HG03280 (cell line): Measurements from ENCODE around the gene MYO5B.
"Not testable (repeated sequence)": the region's sequence is repeated elsewhere in the genome, so short reads cannot be mapped to it uniquely, and the experiment has no call there.

Experiments
- ATAC-seq: cut with Tn5 transposase; IDR thresholded peaks from one replicate; pipeline ENCODE4 v1.9.1; 2021; ENCODE audit warnings: mild to moderate bottlenecking, moderate library complexity; ENCODE audit not compliant: unreplicated experiment

MYO5B gene

DNA sequence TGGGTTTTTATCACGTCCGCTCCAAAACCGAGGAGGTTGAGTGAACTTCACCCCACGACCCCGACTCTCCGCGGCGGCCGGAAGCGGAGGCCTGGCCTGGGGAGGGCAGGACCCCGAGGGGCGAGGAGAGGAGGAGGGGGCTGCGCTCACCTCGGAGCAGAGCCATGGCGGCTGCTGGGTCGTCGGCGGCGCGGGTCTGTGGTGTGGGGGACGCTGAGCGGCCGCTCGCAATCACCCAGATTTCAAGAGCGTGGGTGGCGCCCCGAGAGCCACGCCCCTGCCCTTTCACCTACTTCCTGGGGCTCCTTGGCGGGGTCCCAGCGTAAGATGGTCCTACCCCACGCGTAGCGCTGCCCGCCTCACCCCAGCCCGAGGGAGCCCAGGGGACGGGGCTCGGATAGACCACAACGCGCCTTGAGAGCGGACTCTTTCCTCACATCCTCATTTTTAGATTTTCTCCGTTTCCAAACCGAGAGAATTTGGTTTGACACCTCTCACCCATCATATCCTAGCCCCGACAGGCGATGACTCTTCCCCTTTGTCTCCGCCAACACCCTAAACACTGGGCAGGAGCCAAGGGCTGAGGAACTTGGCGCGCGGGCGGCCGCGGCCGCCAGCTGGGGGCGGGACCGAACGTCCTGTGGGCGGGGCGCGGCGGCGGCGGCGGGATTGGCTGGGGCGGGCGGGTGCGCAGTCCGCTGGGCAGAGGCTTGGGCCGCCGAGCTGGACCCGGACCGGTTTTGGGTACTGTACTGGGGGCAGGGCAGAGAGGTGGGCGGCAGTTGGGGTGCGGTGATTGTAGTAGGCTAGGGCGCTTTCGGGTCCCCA, 381.4 kb downstream of the MYO5B start, which contains the start of gene ACAA2:
ACAA2 (minus strand) TSS at position 215 of the 828 bp plus-strand sequence; CDS start at position 166, 49 bp downstream.
- ATAC-seq, result peak; percentile 89

DNA sequence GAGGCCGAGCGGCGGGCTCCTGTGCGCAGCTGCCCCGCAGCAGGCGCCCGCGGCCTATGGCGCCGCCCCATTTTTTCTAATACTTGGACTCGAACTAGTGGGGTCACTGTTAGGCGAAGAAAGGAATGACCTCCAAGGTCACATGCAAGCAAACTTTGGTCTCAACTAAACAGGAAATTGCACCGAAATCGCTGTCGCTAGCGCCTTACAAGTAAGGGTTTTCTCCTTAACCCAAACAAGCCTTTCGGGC, 382.0 kb downstream of the MYO5B start:
- ATAC-seq, result peak; percentile 35

DNA sequence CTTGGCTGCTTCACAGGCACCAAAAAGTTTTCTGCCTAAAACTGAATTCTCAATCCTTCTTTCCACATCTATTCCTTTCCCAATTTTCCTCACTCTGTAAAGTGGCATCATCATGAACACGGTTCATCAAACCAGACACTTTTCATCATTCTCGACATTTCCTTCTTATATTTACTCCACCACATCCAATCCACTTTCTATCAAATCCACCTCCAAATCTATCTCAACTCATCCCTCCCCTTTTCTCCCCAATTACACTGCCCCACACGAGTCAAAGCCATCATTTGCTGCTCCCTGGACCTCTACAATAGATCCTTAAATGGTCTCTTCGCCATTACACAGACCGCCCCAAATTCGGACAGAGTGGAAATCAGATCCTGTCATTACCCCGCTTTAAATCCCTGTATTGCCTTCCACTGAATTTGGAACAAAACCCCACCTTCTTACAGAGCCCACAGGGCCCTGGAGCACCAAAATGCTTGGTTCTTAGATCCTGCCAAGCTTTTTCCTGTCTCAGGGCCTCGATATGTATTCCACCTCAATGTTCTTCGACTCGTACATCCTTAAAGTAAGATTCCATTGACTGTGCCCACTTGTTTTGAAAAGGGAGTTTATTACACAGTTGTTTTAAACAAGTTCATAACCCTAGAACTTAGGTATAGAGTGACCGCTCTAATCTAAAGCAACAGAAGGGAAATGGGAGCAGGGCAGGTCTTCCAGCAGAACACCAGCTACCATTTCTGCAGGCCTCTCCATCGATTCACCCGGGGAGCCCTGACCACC, 382.5 kb downstream of the MYO5B start:
- ATAC-seq, result no peak

DNA sequence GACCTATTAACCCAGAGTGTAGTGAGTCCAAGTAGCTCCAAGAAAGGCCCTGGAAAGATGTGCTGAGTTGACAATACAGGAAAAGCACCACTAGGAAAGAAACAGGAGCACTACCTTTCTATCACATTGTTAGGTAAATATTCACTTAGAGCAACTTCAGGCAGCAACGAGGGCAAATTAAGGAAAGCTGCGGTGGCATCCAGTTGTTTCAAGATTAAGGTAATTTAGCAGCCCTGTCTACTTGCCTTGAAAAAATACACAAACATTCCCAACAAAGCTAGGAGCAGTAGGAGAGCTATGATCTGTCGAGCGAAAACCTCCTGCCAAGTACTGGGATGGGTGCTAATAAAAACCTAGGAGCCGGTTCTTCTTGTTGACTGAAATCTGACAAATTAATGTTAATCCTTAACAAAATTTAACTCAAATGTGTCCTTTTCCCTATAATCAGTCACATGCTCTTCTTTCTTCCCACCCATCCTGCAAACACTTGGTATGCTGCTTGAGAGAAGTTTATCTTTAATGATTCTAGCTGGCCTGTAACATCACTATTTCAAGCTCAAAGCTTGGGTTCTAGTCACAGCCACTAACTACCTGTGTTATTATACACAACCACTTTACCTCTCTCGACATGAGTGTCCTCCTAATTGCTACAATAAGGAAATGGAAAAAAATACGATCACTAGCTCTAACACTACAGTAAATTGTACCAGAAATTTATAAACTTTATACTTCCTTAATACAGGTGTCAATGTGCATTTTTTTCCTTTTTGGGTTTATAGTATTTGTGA, 383.6 kb downstream of the MYO5B start:
- ATAC-seq, result no peak

DNA sequence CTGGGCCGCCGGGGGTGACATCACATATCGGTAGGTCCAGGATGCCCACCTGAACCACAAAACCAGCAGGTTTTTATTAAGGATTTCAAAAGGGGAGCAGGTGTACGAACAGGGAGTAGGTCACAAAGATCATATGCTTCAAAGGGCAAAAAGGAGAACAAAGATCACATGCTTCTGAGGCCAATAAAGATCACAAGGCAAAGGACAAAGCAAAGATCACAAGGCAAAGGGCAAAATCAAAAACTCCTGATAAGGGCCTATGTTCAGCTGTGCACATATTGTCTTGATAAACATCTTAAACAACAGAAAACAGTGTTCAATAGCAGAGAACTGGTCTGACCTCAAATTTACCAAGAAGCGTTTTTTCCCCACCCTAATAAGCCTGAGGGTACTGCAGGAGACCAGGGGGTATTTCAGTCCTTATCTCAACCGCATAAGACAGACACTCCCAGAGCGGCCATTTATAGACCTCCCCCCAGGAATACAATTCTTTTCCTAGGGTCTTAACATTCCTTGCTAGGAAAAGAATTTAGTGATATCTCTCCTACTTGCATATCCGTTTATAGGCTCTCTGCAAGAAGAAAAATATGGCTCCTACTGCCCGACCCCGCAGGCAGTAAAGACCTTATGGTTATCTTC, 386.3 kb downstream of the MYO5B start:
- not testable (repeated sequence) for ATAC-seq

DNA sequence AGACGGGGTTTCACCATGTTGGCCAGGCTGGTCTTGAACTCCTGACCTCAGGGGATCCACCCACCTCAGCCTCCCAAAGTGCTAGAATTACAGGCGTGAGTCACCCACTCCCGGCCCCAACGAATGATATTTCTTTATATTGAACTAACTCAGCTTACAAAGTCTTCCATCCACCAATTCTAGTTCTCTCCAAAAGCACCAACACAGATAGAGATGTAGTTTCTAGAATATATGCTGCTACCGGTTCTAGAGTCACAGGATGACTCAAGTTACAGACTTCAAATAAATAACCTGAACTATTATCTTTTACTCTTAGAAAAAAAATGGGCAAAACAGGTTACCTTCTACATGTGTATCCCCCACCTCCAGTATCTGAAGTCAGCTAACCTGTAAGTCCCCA, 390.9 kb downstream of the MYO5B start:
- ATAC-seq, result no peak

DNA sequence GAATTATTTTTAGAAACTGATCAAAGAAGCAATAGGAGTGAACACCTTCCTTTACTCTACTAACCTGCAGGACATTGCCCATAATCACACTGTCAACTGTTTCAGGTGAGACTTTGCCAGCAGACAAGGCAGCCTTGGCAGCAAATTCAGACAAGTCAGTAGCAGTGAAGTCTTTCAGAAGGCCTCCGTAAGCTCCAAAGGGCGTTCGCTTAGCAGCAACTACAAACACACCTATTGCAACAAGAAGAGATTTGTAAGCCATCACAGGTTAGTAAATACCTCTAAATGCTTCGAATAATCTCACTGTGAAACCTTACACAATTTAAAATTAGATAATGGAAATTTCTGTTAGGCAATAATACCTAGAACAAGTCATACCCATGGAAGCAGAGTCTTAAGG, 392.3 kb downstream of the MYO5B start:
- no peak for ATAC-seq

DNA sequence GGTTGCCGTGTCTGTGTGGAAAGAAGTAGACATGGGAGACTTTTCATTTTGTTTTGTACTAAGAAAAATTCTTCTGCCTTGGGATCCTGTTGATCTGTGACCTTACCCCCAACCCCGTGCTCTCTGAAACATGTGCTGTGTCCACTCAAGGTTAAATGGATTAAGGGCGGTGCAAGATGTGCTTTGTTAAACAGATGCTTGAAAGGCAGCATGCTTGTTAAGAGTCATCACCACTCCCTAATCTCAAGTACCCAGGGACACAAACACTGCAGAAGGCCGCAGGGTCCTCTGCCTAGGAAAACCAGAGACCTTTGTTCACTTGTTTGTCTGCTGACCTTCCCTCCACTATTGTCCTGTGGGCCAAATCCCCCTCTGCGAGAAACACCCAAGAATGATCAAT, 394.5 kb downstream of the MYO5B start:
- not testable (repeated sequence) for ATAC-seq

DNA sequence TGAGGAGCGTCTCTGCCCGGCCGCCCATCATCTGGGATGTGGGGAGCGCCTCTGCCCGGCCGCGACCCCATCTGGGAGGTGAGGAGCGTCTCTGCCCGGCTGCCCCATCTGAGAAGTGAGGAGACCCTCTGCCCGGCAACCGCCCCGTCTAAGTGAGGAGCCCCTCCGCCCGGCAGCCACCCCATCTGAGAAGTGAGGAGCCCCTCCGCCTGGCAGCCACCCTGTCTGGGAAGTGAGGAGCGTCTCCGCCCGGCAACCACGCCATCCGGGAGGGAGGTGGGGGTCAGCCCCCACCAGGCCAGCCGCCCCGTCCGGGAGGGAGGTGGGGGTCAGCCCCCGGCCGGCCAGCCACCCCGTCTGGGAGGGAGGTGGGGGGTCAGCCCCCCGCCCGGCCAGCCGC, 395.1 kb downstream of the MYO5B start:
- ATAC-seq, result not testable (repeated sequence)

DNA sequence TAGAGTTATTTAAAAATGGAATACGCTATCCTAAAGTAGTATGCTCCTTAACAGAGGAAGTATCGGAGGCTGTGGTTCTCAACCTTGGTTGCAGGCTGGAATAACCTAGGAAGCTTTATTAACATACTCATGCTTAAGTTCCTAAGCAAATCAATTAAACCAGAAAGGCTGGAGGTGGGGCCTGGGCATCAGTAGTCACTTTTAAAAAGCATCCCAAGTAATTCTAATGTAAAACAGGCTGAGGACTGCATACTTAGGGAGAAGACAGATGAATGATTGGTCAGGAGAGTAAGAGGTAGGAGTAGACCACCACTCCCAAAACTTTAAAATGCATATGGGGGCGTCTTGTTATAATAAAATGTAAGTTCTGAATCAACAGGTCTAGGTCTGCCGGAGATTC, 396.9 kb downstream of the MYO5B start:
- no peak for ATAC-seq

DNA sequence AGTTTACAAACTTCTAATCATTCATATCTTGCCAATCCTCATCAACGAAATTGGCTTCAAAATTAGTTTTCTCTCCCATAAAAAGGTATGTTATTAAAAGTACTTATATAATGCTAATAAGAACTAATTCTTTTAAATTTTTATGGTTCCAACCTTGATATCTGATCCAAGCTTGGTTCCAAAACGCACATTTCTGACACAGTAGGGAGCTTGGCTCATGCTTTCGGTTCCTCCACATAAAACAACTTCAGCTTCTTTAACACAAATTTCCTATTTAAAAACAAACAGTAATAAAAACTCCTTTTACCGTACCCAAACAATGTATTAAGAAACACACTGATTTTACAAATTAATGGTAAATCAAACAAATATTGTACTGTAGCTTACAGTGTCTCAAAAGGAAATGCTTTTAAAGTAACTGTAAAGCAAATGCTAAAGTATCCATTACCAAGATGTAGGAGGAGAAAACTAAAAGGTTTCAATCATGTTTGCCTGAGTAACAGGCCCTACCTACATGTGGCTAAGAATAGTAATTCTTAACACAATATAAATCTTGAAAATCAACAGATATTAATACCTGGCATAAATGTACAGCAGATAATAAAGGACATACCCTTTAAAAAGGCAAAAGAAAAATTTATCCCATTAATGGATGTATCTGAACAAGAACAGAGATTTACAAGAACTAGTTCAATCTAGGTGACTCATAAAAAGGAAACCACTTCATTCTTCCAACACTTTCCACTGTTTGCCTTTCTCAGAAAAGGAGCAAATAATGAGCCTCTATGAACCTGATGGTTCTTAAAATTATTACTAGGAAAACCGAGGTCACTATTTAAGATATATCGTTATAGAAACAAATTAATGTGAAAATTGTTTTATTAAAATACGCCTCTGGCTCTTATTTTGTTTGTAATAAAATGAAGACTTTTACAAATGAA, 399.1 kb downstream of the MYO5B start:
- no peak for ATAC-seq

DNA sequence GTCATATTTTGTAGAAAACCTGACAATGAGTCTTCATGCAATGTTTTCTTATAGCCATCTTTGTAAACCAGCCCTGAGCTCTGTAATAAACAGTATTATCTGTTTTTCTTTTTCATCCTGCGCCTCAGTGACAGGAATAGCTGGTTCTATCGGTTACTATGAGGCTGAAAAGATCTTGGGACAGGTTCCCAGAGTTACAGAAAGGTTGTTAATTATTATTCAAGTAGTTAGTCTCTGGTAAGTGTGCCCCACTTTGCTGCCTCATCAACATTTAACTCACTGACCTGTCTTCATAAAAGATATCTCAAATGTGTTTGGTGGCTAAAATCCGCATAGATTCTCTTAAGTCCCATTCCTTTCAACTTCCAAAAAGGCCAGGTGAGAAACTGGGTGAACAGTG, 400.2 kb downstream of the MYO5B start:
- no peak for ATAC-seq

DNA sequence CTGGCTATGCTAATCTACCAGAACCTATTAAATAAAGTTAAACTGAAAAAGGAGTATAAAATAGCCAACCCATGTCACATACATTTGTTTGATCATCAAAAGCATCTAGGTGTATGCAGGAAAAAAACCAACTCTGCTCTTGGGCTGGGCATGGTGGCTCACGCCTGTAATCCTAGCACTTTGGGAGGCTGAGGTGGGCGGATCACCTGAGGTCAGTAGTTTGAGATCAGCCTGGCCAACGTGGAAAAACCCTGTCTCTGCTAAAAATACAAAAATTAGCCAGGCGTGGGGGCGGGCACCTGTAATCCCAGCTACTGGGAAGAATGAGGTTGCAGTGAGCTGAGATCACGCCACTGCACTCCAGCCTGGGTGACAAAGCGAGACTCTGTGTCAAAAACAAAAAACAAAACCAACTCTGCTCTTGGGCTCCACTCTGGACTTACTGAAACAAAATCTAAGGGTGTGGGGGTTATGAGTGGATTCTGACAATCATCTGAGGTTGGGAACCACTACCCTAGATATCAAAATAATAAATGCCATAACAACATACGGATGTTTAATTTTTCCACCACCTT, 405.3 kb downstream of the MYO5B start:
- ATAC-seq, result not testable (repeated sequence)

DNA sequence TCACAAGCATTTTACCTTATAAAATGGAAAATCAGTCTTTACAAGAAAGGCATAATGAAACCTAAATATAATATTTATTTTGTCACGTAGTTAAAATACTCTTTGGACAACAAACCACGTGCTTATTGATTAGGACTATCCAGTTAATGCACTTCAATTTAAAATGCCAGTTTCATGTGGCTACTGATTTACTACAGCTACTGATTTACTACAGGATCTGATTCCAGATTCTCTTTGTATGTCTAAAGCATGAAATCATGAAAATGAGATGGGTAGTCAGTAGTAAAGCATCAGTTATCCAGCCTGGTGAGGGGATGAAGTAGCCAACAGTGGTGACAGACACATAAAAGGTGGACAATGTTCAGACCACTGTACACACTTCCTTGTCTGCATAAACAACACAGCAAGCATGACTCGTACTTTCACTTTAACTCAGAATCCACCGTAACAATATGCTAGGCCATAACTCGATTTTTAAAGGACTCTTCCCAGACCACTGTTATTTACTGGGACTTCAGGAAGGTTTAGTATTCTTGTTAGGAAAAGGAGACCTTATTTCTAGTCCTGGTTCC, 406.5 kb downstream of the MYO5B start:
- peak; percentile 63 for ATAC-seq

DNA sequence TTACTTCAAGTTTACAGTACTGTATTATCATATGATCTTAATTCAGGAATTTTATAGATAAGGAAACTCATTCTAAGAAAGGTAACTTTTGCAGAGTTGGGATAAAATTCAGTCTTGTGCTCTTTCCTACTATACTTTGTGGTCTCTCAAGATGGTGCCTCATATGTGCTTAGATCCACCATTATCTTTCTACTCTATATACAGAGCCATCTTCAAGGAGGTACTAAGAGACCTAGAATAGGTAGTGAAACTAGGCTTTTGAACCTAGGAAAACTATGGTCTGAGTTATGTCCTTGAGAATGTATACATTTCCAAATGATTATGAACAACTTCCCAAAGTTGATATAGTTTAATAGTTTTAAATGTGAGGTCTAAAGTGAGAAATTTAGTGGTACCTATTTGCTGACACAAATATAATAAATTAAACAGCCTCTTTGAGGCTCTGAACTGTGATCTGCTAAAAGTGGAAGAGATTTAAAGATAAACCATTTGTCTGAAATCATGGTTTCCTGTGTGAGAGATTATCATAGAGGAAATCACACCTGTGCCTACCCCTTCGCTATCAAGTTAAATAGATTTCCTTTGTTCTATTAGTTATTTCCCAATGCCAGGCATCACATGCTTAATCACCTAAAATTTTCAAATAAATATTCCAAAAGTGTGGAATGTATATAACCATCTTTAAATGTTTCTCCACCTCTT, 408.8 kb downstream of the MYO5B start:
- ATAC-seq, result no peak

DNA sequence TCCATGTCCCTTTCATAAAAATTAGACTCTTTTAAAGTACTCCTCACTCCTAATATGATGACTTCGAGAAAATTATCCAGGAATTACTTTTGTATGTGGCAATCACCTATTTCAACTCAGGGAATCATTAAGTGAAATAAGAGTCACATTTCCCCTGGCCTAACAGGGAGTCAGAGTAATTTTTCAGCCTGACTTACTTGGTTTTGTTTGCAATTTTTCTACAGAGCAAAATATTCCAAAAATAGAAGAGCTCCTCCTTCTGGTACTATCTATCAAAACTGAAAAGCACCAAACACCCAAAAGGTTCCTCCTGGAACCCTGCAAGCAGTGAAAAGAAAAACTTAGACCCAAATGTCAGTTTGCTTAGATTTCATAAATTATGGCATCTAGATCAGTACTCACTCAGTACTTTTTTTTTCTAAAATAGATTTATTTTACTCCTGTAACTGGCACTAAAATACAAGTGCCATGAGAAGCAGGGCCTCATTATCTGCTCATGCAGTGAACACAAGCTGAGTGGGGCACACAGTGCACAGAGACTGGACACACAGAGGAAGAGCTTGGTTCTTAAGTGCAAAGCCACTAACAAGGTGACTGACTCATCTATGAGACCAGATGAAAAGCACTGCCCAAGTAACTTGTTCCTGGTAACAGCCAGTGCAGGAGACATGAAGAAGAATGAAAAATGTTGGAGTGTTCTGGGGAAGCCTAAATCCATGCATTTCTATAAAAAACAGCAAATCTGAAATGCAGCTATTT, 410.3 kb downstream of the MYO5B start:
- no peak for ATAC-seq

DNA sequence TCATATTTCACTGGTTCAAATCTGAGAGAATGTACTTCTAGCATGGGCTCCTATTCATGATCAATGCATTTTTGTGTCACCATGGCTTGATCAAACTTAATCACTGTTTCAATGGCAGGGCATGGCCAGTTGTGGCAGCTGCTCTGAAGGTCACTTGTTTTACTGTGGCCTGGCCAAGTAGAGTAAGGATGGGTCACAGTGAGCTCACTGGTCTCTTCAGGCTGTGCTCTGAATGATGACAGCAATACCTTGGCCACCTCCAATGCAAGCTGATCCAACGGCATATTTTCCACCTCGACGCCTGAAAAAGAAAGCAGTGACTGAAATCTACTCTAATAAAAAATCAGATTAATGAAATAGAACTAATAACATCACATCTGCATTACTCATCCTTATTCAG, 411.3 kb downstream of the MYO5B start:
- ATAC-seq, result not testable (repeated sequence)
